ENCODE measurements around the gene TMEM14C.
"Not testable (repeated sequence)": the region's sequence is repeated elsewhere in the genome, so short reads cannot be mapped to it uniquely, and the experiment has no call there.

Gene TMEM14C

GRCh38 chr6:10722820-10723566, at the start of gene TMEM14C:
Gene TMEM14C, plus strand, starts transcription at chr6:10723070. Its CDS starts 1,544 bp downstream, at chr6:10724614.
- DNase-seq = peak; percentile 90

DNA sequence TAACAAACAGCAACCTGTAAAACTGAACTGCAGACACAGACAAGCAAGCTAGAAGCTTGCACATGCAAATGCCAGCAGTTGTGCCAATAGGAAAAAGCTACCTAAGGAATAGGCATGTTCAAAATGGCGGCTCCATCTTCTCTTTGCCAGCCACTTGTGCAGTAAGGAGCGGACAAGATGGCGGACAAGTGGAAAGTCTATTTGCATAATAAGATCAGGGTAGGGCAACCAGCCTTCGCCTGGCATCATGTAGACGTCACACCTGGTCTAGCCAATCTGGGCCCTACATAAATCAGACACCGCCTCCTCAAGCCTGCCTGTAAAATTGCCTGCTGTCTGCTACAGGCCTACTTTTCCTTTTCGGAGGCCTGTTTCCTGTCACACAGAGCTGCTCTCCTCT, 46.5 kb upstream of the TMEM14C start:
- no peak for DNase-seq

GRCh38 chr6:10678456-10678855, 44.4 kb upstream of the TMEM14C start:
- no peak for DNase-seq

GRCh38 chr6:10681795-10682194, 41.1 kb upstream of the TMEM14C start:
- no peak for DNase-seq

DNA sequence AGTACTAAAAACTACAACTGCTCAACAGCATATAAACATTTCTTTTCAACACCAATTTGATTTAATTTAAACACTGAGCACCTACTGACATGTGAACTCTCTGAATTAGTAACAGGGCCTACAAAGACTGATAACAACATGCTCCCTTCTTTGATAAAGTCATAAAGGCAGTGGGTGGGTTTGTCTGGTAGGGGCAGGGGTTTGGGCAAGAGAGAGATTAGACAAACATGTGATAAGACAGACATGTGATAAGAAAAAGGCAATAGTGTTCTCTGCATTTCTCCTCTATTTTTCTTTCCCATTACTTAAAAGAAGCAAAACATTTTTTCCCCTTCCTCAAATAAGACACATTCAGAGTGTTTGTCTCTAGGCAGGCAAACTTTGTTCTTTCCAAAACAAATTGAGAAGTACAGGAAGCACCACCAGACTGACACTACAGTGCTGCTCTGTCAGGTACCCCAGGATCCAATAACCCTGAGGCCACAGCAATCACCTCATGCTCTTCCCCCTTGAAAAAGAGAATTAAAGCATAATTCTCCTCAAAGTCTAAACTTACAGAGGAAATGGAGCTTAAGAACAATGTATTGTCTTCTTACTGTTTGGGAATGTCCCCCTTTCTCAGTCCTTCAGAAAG, 40.4 kb upstream of the TMEM14C start:
- DNase-seq = no peak

DNA sequence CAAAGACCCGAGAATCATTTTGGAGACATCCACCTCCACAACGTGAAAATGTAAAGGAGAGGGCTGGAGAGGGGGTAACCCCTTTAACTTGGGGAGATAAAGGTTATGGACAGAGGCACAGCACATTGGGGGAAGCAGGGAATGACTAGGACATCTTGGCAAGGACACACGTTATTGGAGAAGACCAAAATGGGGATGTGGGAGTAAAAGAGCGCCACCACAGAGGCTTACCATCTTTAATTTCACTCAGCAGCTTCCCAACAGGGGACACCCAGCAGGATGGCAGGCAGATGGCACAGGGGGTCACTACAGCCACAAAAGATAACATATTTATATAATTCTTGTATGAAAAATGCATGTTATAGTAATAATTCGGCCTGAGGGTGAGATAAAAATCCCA, 38.3 kb upstream of the TMEM14C start:
- DNase-seq = no peak

DNA sequence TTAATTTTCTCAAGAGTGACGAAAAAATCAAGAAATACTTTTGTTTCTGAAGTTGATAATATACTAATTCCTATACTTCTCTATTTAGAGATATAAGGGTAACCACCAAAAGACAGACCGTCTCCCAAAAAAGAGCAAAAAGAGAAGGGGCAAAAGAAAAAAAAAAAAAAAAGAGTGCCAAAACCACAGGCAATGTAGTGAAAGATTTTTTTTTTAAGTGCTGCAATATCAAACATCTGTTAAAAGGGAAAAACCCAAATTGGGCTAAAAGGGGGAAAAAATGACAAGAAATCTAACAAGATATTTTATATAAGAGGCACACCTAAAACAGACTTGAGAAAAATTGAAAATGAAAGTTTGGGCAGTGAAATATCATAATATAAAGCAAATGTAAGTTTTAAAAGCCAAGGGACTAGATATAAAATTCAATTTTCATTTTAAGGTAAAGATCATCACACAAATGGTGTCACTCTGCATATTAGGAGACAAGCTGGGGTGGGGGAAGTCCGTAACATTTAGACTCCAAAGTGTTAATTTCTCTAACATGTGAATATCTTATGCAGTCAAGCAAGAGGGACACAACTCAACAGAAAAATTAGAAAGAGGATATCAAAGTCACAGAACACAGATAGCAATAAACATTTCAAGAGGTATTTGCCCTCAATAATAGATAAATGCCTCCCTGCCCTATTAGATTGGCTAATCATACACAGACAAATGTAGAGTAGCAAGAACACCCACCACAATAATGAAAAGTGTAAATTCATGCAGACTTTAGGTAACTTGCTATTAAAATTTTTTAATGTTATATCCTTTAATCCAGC, 37.6 kb upstream of the TMEM14C start:
- no peak for DNase-seq

DNA sequence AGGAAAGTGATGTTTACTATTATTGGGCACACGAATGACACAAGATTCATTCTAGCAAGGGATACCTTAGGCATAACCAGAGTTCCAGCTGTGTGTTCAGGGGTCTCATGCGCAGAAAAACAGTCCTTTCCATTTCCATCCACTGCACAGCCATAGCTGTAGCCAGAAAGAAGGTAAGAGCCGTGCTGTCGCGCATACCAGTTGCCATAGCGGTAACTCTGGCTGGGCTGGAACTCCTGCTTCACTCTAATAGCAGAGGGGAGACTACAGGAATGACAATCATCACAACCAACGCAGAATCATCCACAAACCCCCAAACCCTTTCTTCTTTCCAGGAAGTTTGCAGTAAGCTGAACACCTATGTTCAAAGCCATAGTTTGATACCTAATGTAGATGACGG, 36.0 kb upstream of the TMEM14C start:
- DNase-seq = no peak

DNA sequence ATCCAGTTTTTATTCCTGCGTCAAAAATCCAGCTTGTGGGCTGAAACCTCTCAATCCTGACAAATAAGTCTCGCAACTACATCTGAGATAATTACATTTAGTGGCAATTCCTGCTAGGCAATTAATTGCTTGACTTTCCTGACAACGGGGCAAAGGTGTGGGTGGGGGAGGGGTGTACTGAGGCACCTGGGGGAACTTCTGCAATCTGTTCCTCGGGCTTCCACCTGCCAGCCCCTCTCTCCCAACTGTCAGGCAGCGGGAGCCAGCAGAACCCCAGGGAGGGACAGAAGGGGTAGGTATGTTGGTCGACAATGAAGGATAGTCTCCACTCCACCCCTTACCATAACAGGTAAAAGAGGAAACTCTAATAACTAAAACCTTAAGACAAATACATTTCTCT, 35.3 kb upstream of the TMEM14C start:
- DNase-seq = no peak

DNA sequence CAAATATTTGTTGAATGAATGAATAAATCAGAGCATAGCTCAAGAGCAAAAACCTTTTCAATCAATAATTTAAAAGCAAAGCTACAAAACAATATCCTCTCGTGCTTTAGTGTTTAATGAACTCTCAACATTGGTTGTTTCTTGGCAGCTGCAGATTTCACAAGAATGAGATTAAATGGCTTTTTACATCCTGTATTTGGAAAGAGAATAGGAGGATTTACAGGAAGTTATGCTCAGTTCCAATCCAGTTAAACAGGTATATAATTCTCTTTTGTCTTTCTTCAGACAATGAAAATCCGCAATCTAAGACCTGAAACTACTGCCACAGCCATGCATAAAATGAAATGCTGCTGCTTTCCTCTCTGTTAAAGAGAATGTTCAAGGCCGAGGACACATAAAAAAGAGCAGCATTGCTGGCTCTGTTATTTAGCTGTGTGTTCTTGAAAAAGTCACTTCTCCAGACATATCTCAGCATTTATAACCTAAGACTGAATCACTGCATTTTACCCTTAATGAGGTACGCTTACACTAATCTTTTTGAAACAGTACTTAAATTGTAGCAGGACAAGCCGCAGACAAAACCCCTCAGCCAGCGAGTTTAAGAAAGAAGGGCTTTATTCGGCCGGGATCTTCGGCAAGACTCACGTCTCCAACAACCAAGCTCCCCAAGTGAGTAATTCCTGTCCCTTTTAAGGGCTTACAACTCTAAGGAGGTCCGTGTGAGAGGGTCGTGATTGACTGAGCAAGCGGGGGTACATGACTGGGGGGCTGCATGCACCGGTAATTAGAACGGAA, 32.0 kb upstream of the TMEM14C start:
- no peak for DNase-seq

DNA sequence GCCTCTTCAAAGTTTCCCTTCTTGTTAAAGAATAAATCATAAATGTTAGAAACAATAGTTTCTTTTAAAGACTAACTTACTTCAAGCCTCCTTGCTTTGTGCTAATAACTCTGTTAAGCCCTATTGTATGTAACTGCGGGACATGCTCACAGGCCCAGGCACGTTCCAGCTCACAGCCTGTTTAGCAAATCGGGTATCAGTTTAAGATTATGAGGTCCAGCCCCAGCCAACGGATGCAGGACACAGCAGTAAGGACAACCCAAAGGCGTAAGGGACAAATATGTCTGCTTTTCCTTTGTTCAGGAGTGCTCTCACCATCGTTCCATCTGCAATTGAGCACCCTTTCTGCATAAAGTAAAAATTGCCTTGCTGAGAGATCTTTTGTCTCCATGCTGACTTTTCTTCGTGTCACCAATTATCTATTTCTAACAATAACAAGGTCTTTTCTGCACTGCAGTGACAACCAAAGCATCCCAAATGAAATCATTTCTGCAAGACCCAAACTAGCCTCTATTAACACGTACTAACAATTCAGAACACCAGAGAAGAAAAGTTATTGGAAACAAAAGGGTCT, 29.8 kb upstream of the TMEM14C start:
- DNase-seq = no peak

DNA sequence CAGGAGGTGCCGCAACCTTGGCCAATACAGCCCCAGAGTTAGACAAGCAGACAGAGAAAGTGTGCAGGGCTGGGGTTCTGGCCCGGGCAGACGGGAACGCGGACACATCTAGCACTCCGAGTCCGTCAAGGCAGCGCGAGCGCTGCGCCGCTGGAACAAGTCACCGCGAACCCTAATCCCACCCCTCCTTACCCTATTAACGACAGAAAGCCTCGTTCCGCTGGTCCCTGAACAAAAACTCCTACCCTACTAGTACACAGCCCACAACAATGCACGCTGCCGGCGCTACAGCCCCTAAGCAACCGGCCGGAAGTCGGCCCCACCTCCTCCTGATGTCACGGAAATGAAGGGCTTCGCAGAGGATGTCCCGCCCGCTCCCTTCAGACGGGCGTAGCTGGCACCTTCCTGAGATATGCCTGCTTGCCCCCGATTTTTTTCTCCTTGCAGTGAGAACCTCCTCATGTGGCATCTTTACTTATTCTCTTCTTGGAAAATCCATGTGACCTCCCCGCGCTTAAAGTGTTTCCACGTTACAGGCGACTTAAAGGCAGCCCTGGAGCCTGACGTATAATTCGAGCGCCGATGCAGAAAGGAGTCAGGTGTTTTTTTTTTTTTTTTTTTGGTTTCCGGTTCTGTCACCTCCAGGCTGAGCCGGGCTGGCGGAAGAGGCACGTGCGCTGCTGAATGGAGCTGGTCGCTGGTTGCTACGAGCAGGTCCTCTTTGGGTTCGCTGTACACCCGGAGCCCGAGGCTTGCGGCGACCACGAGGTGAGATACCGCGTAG, 28.4 kb upstream of the TMEM14C start, which contains the start of the genes C6orf52 and PAK1IP1:
Gene C6orf52, minus strand, starts transcription at position 315 of the 784 bp plus-strand sequence. CDS start 7,066 bp downstream, outside the sequence.
Gene PAK1IP1, plus strand, starts transcription at position 671 of the 784 bp plus-strand sequence. Its CDS starts 14 bp downstream, at position 685.
- DNase-seq = peak; percentile 91

- no peak for DNase-seq
Measured at GRCh38 chr6:10695086-10695657, 27.7 kb upstream of the TMEM14C start.

DNA sequence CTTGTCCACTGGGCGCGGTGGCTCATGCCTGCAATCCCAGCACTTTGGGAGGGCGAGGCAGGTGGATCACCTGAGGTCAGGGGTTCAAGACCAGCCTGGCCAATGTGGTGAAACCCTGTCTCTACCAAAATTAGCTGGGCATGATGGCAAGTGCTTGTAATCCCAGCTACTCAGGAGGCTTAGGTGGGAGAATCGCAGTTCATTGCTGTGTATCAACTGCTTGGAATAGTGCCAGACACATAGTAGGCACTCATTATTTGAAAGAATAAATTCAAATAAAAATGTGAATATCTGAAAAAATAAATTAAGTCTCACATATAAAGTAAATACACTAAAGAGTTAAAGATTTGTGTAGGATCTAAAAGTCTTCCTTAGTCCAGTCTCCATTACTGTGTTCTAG, 26.2 kb upstream of the TMEM14C start:
- DNase-seq = no peak

DNA sequence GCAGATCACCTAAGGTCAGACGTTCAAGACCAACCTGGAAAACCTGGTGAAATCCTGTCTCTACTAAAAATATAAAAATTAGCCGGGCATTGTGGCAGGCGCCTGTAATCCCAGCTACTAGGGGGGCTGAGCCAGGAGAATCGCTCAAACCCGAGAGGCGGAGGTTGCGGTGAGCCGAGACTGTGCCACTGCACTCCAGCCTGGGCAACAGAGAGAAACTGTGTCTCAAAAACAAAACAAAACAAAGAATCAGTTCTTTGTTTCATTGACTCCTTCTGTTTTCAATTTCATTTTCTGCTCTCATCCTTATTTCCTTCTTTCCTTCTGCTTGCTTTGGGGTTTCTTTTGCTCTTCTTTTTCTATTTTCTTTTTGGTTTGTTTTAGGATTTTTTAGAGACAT, 8.9 kb upstream of the TMEM14C start:
- DNase-seq = no peak

DNA sequence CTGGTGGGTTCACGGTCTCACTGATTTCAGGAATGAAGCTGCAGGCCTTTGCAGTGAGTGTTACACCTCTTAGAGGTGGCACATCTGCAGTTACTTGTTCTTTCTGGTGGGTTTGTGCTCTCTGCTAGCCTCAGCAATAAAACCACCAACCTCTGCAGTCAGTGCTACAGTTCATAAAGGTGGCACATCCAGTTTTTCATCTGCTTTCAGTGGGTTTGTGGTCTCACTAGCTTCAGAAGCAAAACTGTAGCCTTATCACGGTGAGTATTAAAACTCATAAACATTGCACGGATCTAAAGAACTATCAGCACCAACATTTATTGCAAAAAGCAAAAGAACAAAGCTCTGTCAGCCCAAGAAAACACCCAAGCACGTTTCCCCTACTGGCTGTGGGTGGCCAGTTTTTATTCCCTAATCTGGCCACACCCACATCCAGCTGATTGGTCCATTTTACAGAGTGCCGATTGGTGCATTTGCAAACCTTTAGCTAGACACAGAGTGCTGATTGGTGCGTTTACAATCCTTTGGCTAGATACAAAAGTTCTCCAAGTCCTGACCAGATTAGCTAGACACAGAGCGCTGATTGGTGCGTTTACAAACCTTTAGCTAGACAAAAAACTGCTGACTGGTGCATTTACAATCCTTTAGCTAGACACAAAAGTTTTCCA, 3.4 kb upstream of the TMEM14C start:
- DNase-seq = no peak

GRCh38 chr6:10719964-10720264, 3.0 kb upstream of the TMEM14C start:
- no peak for DNase-seq

- no peak for DNase-seq
Measured at GRCh38 chr6:10720265-10720959, 2.5 kb upstream of the TMEM14C start.

GRCh38 chr6:10720960-10721849, 1.7 kb upstream of the TMEM14C start:
- DNase-seq = not testable (repeated sequence)
